ENCODE measurements around the gene DDX20.

DNA sequence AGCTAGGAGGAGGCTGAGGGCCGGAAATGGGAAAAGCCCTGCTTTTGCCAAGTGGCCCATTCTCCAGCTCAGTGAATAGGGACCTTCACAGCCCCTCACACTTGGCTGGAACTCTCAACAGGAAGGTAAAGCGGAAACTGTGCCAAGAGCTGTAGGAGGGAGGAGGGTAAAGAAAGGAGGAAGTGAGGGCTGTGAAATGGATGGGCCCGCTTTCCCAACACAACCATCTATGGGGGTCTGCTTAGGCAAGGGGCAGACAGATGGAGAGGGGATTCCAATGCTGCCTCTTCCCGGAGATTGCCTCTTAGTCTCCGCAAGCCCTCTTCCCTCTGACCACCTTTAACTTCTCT, 21.7 kb upstream of the DDX20 start:
- TF ChIP-seq, protein P1, sequence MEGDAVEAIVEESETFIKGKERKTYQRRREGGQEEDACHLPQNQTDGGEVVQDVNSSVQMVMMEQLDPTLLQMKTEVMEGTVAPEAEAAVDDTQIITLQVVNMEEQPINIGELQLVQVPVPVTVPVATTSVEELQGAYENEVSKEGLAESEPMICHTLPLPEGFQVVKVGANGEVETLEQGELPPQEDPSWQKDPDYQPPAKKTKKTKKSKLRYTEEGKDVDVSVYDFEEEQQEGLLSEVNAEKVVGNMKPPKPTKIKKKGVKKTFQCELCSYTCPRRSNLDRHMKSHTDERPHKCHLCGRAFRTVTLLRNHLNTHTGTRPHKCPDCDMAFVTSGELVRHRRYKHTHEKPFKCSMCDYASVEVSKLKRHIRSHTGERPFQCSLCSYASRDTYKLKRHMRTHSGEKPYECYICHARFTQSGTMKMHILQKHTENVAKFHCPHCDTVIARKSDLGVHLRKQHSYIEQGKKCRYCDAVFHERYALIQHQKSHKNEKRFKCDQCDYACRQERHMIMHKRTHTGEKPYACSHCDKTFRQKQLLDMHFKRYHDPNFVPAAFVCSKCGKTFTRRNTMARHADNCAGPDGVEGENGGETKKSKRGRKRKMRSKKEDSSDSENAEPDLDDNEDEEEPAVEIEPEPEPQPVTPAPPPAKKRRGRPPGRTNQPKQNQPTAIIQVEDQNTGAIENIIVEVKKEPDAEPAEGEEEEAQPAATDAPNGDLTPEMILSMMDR (IDR thresholded peaks at IDR 0.05): no peak
- no peak for TF ChIP-seq POLR2A (IDR thresholded peaks at IDR 0.05; ENCODE audit: low read depth)
- TF ChIP-seq EP300 (IDR thresholded peaks at IDR 0.05): no peak
- no peak for TF ChIP-seq POLR2AphosphoS5 (IDR thresholded peaks at IDR 0.05)
